GM18951 (cell line): ENCODE measurements around the gene APOL4.
"Not testable (repeated sequence)": the region's sequence is repeated elsewhere in the genome, so short reads cannot be mapped to it uniquely, and the experiment has no call there.

Experiments used
- POLR2A ChIP-seq: IDR thresholded peaks from 4 replicates; pipeline ENCODE4 v1.6.1; 2011; ENCODE audit warnings: mild to moderate bottlenecking; ENCODE audit not compliant: insufficient read length, insufficient read depth; ENCODE audit errors: extremely low read depth
- in situ Hi-C: fragments of 300-500 bp; cut with MboI; formaldehyde crosslinking; loops from one replicate; pipeline ENCODE4 v1.12.0; 2022; ENCODE audit warnings: low sequenced_read_pairs, mixed read lengths, inconsistent platforms; ENCODE audit not compliant: unreplicated experiment

The APOL4 gene

DNA sequence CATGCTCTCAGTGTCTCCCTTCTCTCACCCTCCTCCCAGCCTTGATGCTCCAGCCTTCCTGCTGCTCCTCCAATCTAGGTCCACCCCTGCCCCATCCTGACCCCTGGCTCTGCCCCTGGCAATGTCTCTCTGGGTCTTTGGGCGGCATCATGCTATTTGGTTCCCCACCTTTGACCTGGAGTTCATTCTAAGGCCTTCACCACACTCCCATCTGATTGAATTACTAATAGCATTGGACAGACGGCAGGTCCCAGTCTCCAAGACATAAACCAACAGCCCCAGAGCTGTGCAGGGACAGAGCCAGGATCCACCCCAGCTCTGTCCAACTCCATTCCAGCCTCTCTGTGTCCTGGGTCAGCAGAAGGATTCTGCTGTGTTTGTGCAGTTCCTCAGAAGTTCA is 7.2 kb downstream of the APOL4 start:
- TF ChIP-seq POLR2A: no peak
- in situ Hi-C loops: loop anchor here (5.0 kb wide), 1 partner anchor 73 kb away; no protein-coding TSS in a partner anchor

GRCh38 chr22:36193577-36193976 is 8.0 kb downstream of the APOL4 start:
- TF ChIP-seq POLR2A: no peak
- in situ Hi-C loops: loop anchor here (5.0 kb wide), 1 partner anchor 74 kb away; no protein-coding TSS in a partner anchor

DNA sequence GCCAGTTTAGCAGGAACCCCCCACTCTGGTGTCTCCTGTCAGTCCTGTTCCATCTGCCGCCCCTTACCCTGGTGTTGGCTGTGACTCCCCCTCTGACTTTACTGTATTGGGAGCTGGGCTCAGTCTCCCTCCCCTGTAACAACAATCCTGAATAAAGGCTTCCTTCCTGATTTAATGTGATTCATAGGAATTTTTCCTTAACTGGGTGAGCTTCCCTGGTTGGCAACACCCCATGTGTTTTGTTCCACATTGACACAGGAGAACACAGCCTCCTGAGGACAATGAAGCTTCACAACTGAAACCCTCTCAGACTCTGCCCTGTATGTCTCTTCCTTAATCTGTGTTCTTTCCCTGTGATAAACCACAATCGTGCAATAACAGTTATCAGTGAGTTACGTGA is 8.4 kb downstream of the APOL4 start:
- TF ChIP-seq POLR2A: no peak
- in situ Hi-C loops: loop anchor here (5.0 kb wide), 1 partner anchor 74 kb away; no protein-coding TSS in a partner anchor

DNA sequence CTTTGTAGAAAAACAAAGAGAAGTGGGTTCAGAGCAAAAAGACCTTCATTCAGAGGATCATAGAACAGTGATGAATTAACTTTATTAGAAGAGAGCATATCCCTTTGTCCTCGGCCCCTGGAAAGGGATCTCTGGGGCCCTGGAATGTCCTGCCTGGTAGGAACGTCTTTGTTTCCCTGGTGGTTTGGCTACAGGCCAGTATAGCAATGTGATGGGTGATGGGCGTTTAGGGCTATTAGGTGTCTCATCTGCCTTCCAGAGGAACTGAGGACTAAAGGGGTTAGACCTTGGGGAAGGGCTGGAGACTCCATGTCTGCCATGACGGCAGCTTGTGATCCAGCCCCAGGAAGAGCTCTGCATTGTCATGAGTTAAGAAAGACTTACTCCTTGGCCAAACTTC is 9.1 kb downstream of the APOL4 start:
- TF ChIP-seq POLR2A: no peak
- in situ Hi-C loops: loop anchor here (5.0 kb wide), 1 partner anchor 75 kb away; no protein-coding TSS in a partner anchor

GRCh38 chr22:36191106-36191836 is 10.3 kb downstream of the APOL4 start:
- in situ Hi-C loops: loop anchor here (5.0 kb wide), 1 partner anchor 76 kb away; no protein-coding TSS in a partner anchor
- no peak for TF ChIP-seq POLR2A

- in situ Hi-C loops: not testable (repeated sequence)
Observed at GRCh38 chr22:36187862-36188261, 13.7 kb downstream of the APOL4 start.

DNA sequence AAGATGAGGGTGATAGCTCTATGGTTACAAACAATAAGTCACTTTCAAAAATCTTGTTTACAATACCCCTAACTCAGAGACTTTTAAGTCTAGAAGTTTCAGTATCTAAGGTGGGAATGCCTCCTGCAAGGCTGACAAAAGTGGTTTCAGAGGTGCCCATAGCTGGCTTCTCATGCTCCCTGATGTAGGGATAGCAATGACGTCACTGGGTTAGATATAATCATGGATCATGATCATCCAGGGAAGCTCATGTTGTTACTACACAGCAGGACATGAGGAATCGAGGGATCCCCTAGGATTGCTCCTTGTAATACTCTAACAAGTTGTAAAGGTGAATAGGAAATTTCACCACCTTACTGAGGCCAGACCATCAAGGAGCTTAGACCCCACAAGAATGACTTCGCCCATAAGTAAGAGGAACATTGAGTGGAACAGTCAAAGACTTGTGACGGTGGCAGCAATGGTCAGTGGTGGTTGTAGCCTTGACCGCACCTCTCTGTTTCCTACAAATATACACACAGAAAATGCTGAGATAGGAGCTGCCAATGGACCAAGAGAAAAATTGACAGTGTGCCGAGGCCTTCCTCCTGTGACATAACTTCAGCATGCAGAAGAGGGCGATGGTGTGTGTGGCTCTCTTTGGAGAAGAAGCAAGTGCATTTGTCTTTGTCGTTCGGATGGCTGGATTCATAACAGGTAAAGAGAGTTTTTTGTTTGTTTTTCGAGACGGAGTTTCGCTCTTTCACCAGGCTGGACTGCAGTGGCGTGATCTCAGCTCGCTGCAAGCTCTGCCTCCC is 15.6 kb downstream of the APOL4 start:
- in situ Hi-C loops: no loop called here
- no peak for TF ChIP-seq POLR2A

- in situ Hi-C loops: no loop called here
- TF ChIP-seq POLR2A: no peak
Observed at GRCh38 chr22:36184433-36185025, 17.1 kb downstream of the APOL4 start.

DNA sequence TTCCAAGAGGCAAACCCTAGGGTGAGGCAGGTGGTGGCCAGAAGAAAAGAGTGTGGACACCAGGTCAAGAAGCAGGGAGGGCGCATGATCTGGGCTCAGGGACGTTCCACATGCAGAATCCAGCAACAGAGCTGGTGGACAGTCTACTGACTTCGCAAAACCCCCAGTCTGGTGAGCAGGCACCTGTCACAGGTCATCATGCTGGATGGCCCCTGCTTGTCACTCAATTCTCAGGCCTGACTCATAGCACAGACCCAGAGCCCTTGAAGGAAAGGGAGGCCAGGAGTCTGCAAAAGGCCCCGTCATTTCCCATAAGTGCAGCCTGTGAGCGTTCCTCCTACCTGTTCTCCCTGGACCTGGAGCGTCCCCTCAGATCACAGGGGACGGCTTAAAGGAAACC is 18.2 kb downstream of the APOL4 start:
- TF ChIP-seq POLR2A: no peak
- in situ Hi-C loops: no loop called here

DNA sequence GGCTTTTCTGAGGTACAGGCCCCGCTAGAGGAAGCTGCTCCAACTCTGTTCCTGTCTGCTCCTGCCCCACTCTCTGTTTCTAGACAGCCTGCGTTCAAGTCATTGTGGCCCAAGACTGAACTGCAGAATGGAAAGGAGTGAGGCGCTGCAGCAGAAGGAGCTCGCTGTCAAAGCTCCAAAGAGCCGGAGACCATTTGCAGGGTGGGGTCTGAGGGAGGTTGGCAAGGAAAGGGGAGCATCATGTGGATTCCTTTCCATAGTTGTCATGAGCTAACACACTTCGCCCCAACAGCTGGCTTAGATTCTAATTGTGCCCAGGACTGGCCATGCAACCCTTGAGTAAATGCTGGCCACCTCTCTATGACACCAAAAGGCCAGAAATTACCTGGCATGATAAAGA is 18.8 kb downstream of the APOL4 start:
- no peak for TF ChIP-seq POLR2A
- in situ Hi-C loops: no loop called here

GRCh38 chr22:36182056-36182455 is 19.6 kb downstream of the APOL4 start:
- no peak for TF ChIP-seq POLR2A
- in situ Hi-C loops: no loop called here

DNA sequence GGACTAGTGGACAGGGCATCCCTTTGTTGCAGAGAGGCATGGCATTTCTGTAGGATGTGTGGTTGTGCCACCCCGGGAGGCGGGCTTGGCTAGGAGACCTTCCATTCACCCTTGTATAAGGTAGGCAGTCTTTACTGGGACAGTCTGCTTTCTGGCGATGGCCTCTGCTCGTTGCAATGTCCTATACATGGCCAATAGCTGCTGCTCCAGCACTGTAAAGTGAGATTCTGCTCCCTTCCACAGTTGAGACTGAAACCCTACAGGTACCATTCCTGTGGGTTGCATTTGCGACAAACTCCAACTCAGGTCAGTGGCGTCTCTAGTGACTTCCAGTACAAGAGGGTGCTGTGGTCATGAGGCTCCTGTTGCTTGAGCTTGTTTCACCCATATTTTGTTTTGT is 20.7 kb downstream of the APOL4 start:
- TF ChIP-seq POLR2A: no peak
- in situ Hi-C loops: no loop called here

GRCh38 chr22:36180038-36180880 is 21.4 kb downstream of the APOL4 start:
- TF ChIP-seq POLR2A: no peak
- in situ Hi-C loops: no loop called here
